Measurements from ENCODE around the gene TBX5.

DNA sequence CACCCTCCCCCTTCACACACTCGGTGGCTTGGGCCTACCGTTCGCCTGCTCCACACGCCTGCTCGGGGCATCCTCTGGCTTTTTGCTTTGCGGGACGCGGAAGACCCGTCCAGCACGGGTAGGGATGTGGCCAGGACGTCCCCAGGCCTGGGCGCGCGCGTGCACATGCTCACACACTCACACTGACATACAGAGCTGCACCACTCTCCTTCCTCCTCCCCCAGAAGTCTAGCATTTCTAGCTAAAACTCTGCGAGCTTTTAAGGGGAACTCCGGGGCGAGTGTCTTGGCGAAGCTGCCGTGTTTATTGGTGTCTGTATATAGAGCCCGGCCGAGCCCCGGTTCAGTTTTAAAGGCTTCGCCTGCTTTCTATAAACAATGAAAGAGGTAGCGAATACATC, 5.0 kb downstream of the TBX5 start:
- no peak for TF ChIP-seq POLR2A (IDR thresholded peaks at IDR 0.05; ENCODE audit: low read length)
- TF ChIP-seq GATA1 (IDR thresholded peaks at IDR 0.05; ENCODE audit: low read depth, low read length): no peak

All from erythroblast (primary cell).